Prostate gland (tissue), 2 donors: ENCODE results near the gene RBM44.

Experiments used
- POLR2AphosphoS5 ChIP-seq: sonication (generic); formaldehyde crosslinking; IDR thresholded peaks from one replicate; pipeline ENCODE4 v1.6.1; 2017; ENCODE audit warnings: antibody characterized with exemption
- TF ChIP-seq, protein P1 (sequence below), 4 experiments: fragments of 200-600 bp in 2 of 4; fragments of 450-650 bp in 2 of 4; sonication (generic) in 2 of 4; IDR thresholded peaks; 1 replicate in 3 of 4; 2 replicates in 1 of 4; pipeline ENCODE4 v1.5.1; 2016 to 2019; ENCODE audit warnings: antibody characterized with exemption in 4 of 4, mild to moderate bottlenecking in 2 of 4, moderate library complexity in 2 of 4

DNA sequence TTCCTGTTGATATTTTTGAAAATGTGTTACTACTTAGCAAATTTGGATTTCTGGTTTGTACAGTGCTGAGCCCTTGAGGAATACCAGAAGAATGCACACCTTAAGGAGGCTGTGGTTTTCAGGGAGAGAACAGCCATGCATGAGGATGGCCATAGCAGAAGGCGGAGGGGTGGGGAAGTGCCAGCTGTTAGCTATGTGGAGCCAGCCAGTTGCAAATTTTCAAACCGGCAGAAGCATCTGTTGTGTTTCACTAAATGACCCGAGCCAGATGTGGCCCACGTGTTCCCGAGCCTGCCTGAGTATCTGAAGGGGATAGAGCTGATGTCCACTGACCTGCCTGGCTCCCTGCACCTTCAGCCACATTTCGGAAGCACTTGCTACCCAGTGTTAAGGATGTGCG, 16.4 kb upstream of the RBM44 start:
- TF ChIP-seq, protein P1, sequence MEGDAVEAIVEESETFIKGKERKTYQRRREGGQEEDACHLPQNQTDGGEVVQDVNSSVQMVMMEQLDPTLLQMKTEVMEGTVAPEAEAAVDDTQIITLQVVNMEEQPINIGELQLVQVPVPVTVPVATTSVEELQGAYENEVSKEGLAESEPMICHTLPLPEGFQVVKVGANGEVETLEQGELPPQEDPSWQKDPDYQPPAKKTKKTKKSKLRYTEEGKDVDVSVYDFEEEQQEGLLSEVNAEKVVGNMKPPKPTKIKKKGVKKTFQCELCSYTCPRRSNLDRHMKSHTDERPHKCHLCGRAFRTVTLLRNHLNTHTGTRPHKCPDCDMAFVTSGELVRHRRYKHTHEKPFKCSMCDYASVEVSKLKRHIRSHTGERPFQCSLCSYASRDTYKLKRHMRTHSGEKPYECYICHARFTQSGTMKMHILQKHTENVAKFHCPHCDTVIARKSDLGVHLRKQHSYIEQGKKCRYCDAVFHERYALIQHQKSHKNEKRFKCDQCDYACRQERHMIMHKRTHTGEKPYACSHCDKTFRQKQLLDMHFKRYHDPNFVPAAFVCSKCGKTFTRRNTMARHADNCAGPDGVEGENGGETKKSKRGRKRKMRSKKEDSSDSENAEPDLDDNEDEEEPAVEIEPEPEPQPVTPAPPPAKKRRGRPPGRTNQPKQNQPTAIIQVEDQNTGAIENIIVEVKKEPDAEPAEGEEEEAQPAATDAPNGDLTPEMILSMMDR (IDR thresholded peaks at IDR 0.05): no peak
- TF ChIP-seq POLR2AphosphoS5: no peak
